H1 (cell line): ENCODE measurements around the gene CENPW. TPM values are rescaled to one million over a fixed set of nuclear protein-coding genes. Genes with fewer than 3 reads are reported as not detected.

Experiments used
- ATF2 ChIP-seq: IDR thresholded peaks from 2 replicates; pipeline ENCODE4 v1.6.1; 2012; ENCODE audit warnings: low read length, inconsistent platforms
- HDAC6 ChIP-seq: IDR thresholded peaks from one replicate; pipeline ENCODE4 v1.7.1; 2012; ENCODE audit warnings: low read depth, mild to moderate bottlenecking, inconsistent platforms, low read length, moderate library complexity
- JUND ChIP-seq: IDR thresholded peaks from 2 replicates; pipeline ENCODE4 v1.6.1; 2011; ENCODE audit warnings: mild to moderate bottlenecking, improper control_type of control experiment, low read length
- KDM1A ChIP-seq: fragments of 200-600, 300-600 bp; sonication (generic); IDR thresholded peaks from 2 replicates; pipeline ENCODE4 v1.7.1; 2016; ENCODE audit warnings: mild to moderate bottlenecking, low read length, borderline replicate concordance
- KDM5A ChIP-seq: fragments of 200-600 bp; IDR thresholded peaks from 2 replicates; pipeline ENCODE4 v1.7.1; 2012; ENCODE audit warnings: mild to moderate bottlenecking, low read length, inconsistent platforms, mixed read lengths
- SP2 ChIP-seq: IDR thresholded peaks from 2 replicates; pipeline ENCODE4 v1.6.1; 2012; ENCODE audit warnings: mild to moderate bottlenecking, low read length, inconsistent platforms
- TBP ChIP-seq: IDR thresholded peaks from 2 replicates; pipeline ENCODE4 v1.6.1; 2011; ENCODE audit warnings: low read depth, low read length, improper control_type of control experiment
- polyA plus RNA-seq, 7 experiments: library from polyadenylated mRNA; depleted of rRNA in 3 of 7; stranded (reverse) in 5 of 7; unstranded in 2 of 7; fragments of >200 nt in 5 of 7; fragments of 200-250 nt in 2 of 7; gene quantifications; 1 replicate in 5 of 7; 2 replicates in 1 of 7; 4 replicates in 1 of 7; pipeline versions ENCODE4 v1.2.1 to v1.2.3, GENCODE V29; 2011 to 2013; ENCODE audit warnings: missing spikeins in 2 of 7, mixed read lengths in 2 of 7
- total RNA-seq: library from RNA; stranded (reverse); fragmentation: NEBNext Ultra II Directional; extraction: Animal tissue kit (Norgen Biotek cat#: 25700); gene quantifications from 2 replicates; pipeline ENCODE4 v1.2.1, GENCODE V29; 2021

The CENPW gene
- total and polyA plus RNA-seq, 2 of the 8 experiments (the other 6 are each of a cell fraction or from before 2014, with no cell fraction given), result 22.0 to 91.1 TPM

- no peak for TF ChIP-seq SP2
- TF ChIP-seq HDAC6, result no peak
- TF ChIP-seq KDM5A, result no peak
- TF ChIP-seq JUND, result no peak
- TF ChIP-seq ATF2, result no peak
- no peak for TF ChIP-seq KDM1A
- no peak for TF ChIP-seq TBP
Measured at GRCh38 chr6:126337323-126337722, 2.6 kb upstream of the CENPW start (continued).
